ENCODE data around the gene ICOSLG.
"Not testable (repeated sequence)": the region's sequence is repeated elsewhere in the genome, so short reads cannot be mapped to it uniquely, and the experiment has no call there.

ICOSLG gene

DNA sequence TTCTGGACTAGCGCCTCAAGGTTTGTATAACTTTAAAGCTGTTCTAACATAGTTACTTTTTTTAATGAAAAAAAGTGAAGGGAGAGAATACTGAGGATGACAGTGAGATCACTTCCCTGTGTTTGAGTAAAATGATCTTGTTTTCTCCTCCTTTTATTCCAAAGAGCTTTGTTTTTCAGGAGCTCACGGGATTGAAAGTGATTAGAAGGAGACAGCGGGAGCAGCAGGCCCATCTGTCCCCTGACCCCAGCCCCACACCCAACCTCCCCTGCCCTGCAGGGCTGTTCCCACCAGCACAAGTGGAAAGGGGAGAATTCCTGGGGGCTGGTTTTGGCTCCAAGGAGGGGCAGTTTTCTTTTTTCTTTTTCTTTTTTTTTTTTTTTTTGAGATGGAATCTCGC is 23.0 kb upstream of the ICOSLG start:
- DNase-seq, result no peak

DNA sequence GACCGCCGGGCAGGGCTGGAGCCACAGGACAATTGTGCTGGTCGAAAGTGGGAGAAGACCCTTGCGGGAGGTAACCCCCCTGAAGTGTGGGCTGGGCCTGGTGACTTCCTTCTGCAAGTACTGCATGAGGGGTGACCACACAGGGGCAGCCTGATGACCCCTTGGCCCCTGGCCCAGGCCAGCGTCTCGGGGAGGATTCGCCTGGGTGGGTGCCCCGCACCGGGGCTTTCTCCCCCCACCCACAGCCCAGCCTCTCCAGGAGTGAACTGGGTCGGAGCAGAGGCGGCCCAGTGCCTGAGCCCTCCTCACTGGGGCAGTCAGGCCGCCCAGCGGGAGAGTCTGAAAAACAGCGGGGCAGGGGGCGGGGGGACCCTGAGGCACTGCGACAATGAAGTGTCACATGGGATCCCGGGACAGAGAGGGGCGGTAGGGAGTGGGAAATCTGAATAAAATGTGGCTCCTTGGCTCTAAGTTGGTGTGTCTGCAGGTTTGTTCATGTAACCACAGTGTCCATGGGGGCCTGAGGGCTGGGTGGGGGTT is 22.5 kb upstream of the ICOSLG start:
- no peak for DNase-seq

DNA sequence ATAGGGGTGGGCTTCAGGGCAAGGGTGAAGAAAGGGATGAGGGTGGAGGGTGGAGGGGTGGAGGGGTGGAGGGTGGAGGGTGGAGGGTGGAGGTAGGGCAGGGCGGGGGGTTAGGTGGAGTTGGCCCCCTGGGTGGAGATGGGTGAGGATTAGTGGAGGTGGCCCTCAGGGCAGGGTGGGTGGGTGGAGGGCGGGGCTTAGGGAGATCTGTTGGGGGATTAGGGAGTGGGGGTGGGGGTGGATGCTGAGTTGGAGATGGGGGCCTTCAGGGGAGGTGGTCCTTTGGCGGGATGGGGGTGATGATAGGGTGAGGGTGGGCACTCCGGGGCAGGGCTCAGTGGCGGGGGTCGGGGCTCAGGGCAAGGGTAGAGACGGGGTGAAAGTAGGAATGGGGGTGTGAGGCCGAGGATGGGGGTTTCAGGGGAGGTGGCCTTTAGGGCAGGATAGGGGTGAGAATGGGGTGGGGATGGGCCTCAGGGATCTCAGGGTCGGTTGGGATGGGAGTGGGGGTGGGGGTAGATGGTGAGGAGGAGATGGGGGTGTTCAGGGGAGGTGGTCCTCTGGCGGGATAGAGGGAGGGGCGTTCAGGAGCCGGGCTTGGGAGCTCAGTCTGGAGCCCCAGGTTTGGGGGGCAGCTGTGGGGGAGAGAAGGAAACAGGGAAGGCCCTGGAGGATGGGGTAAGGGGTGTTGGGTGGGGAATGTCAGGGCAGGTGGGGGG is 21.8 kb upstream of the ICOSLG start:
- no peak for DNase-seq

DNA sequence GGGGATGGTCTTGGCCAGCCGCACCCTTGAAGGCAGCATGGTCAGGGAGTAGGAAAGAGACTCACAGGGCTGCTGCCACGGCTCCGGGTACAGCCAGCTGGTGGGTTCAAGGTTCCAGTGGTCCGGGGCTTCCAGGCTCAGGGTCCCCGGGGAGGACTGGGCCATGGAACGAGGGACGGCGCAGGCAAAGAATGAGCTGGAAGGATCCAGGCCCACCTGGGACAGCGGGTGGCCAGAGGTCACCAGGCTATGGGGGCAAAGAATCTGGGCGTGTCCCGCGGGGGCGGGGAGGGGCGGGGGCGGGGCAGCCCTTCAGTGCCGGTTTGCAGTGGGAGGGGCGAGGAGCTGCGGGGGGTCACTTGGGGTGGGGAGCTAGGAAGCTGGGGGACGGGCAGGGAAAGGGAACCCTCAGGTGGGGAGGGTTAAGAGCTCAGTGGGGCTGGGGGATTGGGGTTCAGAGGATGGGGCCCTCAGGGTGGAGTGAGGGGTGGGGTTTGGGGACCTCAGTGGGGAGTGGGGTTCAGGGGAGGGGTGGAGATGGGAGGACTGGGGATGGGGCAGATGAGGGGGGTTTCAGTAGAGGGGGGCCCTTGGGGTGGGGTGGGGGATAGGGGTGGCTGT is 21.0 kb upstream of the ICOSLG start, which contains the start of gene DNMT3L:
Gene DNMT3L, minus strand, starts transcription at position 223 of the 621 bp plus-strand sequence. CDS start 638 bp downstream, outside the sequence.
- no peak for DNase-seq

DNA sequence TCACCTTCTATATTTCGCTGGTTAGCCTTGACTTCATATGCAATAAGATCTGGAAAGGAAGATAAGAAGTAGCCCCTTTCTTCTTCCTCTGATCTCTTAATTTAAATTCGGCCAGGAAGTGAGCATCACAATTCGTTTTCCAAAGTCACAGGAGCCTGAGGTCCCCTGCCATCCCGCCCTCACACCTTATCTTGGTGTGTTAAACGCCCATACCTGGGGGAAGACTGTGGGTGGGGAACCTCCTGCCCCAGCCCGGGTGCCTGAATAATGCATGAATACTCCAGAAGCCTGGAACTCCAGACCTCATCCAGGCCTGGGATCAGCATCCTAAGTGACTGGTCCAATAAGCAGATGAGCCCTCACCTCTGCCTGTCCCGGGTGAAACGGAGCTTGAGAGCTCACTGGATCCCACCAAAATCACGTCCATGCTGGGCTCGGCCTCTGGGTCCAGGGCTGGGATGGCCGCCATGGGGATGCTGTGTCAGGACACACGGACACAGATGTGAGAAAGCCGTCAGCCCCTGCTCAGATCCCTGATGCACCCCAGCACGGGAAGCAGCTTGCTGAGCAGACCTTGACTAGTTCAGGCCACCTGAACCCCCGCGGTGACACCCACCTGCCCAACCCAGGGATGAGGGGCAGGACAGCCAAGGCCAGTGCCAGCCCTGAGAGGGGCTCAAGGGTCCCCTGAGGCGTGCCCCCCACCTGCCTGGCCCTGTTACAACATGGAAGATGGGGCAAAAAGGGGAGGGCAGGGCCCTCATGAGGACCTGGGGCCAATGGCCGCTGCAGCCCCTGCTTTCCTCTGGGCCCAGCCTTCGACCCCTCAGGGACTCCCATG is 20.3 kb upstream of the ICOSLG start:
- DNase-seq, result no peak

DNA sequence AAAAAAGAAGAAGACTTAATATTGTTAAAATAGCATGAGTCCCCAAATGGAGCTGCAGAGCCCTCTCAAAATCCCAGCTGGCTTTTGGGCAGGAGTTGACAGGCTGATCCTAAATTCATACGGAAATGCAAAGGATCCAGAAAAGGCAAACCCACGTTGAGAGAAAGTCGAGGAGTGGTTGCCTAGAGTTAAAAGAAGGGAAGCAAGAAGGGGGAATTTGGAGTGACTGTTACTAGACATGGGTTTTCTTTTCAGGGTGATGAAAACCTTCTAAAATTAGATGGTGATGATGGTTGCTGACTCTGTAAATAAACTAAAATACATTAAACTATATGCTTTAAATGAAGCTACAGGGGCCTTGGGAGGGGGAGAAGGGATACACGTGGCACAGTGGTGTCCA is 19.3 kb upstream of the ICOSLG start:
- no peak for DNase-seq

DNA sequence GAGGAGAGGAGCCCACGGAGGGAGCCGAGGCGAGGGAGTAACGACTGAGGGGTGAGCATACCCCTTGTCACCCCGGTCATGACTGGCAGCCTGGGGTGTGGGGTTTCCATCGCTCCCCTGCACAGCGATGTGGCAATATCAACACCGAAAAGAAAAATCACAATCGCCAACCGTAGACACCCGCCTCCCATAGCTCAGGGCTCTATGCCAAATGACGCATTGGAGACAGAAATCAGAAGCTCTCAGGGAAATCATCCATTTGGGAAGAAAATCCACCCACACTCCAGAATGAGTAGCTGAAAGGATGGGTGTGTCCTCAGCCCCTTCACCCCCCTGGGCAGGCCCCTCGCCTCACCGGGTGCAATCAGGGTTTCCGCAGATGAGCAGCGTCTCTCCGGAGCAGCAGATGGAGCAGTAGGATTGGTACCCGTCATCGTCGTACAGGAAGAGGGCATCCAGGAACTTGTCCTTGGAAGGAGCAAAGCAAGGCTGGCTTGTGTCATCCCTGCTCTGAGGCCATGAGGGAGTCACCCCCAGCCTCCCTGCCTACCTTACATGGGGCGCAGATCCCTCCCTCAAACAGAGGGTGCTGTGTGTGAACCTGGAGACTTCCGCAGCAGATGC is 18.5 kb upstream of the ICOSLG start:
- no peak for DNase-seq

DNA sequence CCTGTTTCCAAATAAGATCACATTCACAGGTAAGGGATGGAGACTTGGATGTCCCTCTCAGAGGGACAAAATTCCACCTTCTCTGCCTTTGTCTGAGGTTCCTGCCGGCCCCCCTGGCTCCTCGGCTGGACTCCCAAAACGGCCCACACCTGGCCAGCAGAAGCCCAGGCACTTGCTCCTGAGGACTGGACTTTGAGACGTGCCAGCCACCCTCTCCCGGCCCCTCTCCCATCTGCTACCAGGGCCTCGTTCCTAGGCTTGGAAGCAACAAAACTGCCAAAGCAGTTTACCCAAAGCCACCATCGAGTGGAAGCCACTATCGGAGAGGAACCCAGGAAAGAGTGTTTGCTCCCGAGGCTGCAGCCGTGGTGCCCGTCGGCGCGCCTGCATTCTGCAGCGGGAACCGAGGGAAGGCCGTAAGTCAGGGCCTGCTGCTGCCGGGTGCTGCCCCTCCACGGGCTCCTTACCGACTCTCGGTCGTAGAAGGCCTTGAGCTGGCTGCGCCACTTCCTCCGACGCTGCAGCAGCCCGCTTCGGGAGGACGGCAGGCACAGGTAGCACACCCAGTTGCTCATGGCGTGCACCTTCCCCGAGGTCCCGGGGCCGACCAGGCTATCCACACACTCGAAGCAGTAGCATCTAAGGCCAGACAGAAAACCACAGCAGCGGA is 17.4 kb upstream of the ICOSLG start:
- no peak for DNase-seq

DNA sequence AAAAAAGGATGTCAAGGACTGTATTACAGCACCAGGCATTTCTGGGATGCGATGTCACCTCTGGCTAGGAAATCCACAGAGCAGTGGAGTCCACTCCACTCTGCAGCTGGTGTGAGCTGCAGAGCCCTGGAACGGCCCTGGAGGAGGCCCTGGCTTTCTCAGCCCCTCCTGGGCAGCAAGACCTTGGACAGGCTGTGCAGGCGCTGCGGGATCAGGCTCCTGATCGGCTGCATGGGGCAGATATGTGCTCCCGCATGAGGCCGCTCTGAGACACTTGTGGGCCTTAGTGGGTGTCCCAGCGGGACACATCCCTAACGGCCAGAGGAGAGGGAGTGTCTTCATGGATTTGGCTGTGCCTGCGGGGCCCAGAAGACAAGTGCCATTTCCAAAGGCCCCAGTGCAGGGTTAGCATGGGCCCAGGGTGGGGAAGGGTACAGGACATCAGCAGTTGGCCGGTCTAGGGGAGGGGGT is 14.8 kb upstream of the ICOSLG start:
- no peak for DNase-seq

DNA sequence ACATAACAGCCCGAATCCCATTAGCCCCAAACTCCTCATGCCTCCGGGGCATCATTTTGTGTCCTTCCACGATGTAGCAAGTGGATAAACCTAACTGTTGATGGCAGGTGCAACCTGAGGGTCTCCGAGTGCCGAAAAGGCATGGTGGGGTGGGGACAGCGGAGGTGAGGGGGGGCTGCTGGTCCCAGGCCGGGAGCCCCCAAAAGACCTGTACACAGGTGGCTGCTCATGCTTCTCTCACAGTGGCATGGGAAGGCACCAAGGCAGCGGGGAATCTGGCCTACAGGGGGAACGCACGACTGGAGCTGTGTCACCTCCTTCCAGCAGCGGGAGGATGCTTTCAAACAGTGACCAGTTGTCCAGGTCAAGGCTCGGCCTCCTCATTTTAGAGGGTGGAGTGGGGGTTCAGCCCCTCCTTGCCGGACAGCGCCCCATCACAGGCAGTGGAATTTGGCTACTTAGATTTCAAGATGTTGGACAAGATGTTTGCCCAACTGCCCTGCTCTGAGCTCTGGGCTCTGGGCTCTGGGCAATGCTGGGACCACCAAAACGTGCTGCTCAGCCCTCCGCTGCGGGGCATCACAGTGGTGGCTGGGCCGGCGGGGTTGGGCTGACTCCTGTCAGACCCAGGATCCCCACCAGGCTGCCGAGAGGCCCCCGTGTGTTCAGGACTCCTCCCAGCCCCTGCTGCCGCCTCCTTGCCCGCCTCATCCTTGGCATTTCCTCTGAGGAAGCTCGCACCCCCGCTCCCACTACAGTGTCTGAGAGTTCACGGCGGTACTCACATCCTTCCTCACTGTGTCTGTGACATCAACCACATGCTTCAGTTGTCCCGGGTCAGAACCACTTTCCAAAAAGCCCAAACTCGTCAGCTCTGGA is 13.3 kb upstream of the ICOSLG start:
- DNase-seq, result no peak

DNA sequence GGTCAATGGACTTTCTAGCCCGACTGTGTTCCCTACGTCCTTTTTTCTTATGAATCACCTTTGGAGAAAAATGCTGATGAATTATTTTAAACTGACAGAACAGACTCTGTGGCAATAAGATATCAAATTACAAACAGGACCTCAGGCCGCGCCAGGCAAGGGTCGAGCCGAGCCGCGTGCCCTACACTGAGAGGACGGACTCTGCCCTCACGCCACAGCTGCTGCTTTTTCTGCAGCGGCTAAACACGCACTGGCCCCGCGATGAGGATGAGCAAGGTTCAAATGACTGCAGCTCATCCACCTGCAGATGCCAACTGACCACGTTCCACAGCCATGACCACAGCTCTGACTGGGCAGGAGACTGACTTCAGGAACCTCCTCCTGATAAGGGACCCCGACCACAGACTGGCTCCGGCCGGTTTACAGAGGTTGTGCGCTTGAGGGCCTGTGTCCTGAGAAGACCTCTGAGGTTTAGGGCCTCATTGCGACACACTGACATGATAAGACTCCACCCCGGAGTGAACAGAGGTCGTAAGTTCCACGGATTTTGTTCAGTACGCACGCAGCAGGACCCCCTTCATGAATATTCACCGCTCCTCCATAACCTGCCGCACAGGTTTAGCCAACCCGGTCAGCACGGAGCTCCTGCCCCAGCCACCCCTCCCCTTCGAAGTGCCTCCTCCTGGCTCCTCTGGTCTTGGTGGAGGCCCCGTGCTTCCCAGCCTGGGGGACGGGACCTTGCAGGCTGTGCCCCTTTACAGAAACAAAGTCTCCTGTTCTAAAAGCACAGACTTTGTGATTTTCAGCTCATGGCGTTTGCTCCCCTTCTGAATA is 8.7 kb upstream of the ICOSLG start:
- not testable (repeated sequence) for DNase-seq

DNA sequence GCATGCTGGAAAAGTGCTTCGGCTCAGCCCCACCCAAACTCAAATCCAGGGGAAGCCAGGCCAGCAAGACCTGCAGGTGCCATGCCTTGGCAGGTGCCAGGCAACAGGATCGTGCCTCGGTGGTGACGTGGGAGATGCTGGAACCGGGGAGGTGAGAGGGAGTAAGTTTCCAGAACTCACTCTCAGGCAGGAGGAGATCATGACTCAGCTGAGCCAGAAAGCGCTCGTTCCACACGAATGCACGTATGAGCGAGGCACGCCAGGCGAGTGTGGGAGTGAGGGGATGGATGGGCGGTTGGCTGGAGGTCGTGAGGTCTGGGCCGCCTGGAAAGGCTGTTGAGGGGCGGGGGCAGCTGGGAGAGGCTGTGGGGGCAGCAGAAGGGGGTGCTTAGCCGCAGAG is 7.2 kb upstream of the ICOSLG start:
- not testable (repeated sequence) for DNase-seq

DNA sequence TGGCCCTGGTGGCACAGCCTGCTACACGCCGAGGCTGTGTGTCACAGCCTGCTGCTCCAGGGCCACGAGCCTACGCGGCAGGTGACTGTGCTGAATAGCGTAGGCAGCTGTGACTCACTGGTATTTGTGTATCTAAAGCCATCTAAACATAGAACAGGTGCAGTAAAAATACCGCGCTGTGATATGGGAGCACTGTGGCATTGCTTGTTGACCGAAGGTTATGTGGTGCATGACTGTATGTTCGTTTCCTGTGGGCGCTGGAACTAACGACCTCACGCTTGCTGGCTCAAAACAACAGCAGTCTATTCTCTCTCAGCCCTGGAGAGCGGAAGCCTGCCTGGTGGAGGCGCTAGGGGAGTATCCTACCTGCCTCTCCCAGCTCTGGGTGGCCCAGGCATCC is 3.2 kb upstream of the ICOSLG start:
- DNase-seq, result not testable (repeated sequence)

DNA sequence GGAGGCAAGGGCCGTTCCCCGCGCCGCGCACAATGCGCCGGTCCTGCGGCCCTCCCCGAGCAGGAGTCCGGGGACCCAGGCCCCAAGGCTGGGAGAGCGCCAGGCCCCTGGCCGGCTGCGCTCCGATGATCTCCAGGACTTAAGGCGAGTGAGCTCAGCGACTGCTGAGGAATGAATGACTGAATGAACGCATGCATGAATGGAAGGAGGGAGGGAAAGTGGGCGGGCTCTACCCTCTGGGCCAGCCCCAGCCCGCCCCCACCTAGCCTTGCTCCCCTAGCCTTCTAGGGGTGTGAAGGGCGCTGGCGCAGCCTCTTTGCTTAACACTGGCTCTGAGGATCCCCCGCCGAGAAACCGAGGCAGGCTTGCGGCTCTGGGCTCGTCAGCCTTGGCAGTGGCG is 538 bp upstream of the ICOSLG start:
- not testable (repeated sequence) for DNase-seq

DNA sequence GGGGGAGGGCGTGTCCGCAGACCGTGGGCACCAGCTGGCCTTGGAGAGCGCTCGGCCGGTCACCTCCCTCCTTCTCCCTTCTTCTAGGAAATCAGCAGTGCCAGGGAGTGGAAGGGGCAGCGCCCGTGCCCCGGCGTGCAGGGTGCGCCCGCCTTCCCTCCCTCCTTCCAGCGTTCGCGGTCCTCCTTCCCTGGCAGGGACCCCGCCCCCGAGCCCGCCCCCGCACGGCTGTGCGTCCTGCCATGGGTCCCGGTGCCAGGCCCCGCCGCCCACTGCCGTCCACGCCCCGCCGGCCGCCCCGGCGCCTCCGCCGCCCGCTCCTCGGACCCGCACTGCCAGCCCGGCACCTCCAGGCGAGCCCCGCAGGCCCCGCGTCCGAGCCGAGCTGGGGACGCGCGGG is 390 bp downstream of the ICOSLG start:
- DNase-seq, result not testable (repeated sequence)

DNA sequence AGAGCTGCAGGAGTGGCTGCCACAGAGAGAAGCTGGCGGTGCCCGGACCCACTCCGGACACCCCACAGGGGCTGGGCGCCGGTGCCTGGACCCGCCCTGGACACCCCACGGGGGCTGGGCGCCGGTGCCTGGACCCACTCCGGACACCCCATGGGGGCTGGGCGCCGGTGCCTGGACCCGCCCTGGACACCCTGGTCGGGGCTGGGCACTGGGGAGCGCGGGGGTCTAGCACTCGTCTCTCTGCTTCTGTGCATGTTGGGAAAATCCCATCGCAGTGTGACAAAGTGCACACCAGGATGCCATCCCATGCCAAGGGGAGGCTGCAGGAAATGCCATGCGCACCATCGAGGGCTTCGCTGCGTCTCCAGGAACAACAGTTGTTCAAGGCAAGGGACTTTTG is 11.2 kb downstream of the ICOSLG start:
- not testable (repeated sequence) for DNase-seq

DNA sequence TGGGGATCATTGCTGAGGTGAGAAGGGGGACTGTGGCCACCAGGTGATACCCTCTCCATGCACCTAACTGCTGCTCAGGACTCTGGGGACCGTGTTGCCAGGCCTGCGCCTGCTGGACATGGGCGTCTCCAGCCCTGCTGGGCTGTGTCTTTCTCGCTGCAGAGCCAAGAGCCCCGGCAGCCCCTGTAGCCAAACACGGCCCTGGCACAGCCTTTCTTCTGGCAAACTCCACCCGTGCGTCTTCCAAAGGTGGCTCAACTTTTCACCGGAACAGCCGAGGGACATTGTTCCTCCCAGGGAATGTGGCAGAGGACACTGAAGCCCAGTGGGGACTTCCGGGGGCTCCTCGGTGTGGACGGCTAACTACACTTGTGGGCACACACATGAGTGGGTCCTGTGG is 12.6 kb downstream of the ICOSLG start:
- DNase-seq, result not testable (repeated sequence)

DNA sequence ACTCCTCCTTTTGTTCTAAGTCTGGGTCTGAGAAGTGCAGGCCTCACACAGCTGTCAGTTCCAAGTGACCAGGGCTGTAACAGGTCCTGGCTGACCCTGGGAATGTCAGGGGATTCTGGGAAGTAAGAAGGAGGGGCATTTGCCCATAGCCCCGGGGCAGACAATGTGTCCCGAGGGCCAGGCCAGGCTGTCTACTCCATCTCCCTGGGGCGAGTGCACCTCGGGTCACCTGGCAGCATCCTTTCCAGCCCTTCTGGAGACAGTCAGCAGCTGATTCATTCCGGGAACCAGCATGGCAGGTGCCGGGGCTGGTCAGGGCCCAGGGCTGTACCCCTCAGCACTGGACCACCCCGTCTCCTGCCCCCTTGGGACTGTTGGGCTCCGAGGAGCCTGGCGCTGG is 13.1 kb downstream of the ICOSLG start:
- not testable (repeated sequence) for DNase-seq

DNA sequence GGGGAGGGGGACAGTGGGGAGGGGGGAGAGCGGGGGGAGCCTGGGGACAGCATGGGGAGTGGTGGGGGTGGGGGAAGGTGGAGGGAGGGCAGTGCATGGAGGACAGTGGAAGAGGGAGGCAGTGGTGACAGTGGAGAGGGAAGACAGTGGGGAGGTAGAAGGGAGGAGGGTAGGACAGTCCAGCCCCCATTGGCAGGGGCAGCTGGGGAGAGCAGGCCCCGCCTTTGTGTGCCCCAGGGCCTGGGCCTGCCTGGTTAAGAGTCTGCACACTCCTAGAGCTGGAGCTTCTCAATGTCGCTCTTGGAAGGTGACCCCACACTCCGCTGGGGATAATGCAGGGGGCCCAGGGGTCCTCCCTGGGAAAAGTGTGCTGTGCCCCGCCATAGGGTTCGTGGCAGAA is 15.1 kb downstream of the ICOSLG start:
- DNase-seq, result not testable (repeated sequence)

DNA sequence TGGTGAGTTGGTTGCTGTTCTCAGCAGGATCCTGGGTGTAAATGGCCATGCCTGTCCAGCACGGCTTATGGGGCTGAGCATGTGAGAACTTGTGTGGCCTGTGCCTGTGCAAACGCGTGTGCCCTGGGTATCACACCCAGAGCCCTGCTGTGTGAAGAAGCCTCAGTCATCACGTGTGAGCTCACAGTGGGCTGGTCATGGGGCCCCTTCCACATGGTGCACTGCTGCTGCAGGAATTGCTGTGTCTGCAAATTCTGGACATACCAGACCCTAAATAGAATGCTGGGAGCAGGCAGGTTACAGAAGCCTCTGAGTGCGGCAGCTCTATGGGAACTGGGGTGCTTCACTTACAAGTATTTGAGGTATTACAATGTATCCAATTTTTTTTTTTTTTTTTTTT is 17.4 kb downstream of the ICOSLG start:
- not testable (repeated sequence) for DNase-seq

Measured in DMS 273 treated with DMSO at 0.1 percent for 48 hours (cell line).